ENCODE measurements around the gene TMEFF2. TPM values are rescaled to one million over a fixed set of nuclear protein-coding genes. Genes with fewer than 3 reads are reported as not detected.

The TMEFF2 gene
- total and polyA plus RNA-seq, 7 experiments from 2014 or later, result not detected

DNA sequence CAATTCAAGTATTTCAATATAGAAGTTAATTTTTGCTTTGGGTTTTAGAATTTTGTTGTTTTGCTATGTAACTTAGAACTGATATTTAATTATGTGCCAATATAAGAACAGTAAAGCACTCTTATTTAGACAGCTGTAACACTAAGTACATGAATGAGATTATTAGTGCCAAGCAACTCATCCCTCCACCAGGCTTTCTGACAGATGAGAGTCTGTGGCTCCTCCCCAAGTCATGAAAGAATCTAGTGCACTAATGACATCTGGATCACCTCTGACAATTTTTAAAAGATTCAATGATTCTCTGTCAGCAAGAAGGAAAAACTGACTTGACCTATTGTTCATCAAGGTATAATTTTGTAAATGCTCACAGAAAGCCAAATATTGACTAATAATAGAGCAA is 67.8 kb downstream of the TMEFF2 start:
- Histone ChIP-seq H3K27me3 (ENCODE audit: control insufficient read depth in 2 of 2, insufficient read depth in 2 of 2, low read length in 2 of 2) (no peaks in the 10 kb centered on the region), H3K36me3 (ENCODE audit: control insufficient read depth in 2 of 3, insufficient read depth in 3 of 3, low read length in 3 of 3) (no peaks in the 10 kb centered on the region), H3K9me3 (ENCODE audit: control insufficient read depth in 2 of 3, low read length in 3 of 3) (no peaks in the 10 kb centered on the region), H3K27ac (ENCODE audit: low read depth, low read length) (no peak overlapping the region), H3K4me3 (ENCODE audit: low read length) (no peak overlapping the region), H3K4me1 (ENCODE audit: control insufficient read depth in 2 of 2, insufficient read depth in 2 of 2, low read length in 2 of 2) (no peaks in the 10 kb centered on the region)
- ATAC-seq (no peak), DNase-seq (no peak)
- H3K36me3 Mint-ChIP-seq, result no peaks in the 10 kb centered on the region
- ChIA-PET POLR2A (no interaction called here), CTCF (interaction anchor here (1.1 kb wide), 1 partner anchor 36 kb away, joined by 3 read pairs; no protein-coding TSS in a partner anchor)
- no peak overlapping the region for H3K27ac Mint-ChIP-seq
- no peaks in the 10 kb centered on the region for H3K9me3 Mint-ChIP-seq
- H3K27me3 Mint-ChIP-seq, result peaks cover 0 to 14% (median 5%) of the 10 kb centered on the region in 5 donors
- H3K4me1 Mint-ChIP-seq, result no peaks in the 10 kb centered on the region
- intact Hi-C loops (cut with micrococcal nuclease), result no loop called here
- H3K4me3 Mint-ChIP-seq, result no peak overlapping the region

DNA sequence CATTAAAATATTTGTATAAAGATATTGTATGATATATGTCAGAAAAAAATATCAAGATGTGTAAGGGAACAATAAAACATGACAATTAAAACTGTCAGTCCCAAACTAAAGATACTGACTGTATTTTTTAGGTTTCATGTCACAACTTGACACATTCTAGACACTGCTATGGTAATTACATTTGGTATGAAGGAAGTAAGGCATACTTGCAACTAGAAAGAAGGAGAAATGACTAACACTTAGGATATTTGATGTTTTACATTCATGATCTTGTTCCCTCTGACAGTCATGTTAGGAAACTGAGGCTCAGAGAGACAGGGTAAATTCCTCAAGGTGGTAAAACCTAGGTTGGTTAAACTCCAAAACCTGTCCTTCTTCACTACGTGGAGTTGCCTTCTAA is 68.3 kb downstream of the TMEFF2 start:
- ChIA-PET POLR2A (no interaction called here), CTCF (interaction anchor here (1.1 kb wide), 1 partner anchor 36 kb away, joined by 3 read pairs; no protein-coding TSS in a partner anchor)
- no peaks in the 10 kb centered on the region for H3K36me3 ChIP-seq (ENCODE audit: control insufficient read depth in 2 of 3, insufficient read depth in 3 of 3, low read length in 3 of 3)
- no peaks in the 10 kb centered on the region for H3K36me3 Mint-ChIP-seq
- H3K4me1 ChIP-seq (ENCODE audit: control insufficient read depth in 2 of 2, insufficient read depth in 2 of 2, low read length in 2 of 2), result no peaks in the 10 kb centered on the region
- H3K4me3 Mint-ChIP-seq, result no peak overlapping the region
- H3K9me3 ChIP-seq (ENCODE audit: control insufficient read depth in 2 of 3, low read length in 3 of 3), result no peaks in the 10 kb centered on the region
- intact Hi-C loops (cut with micrococcal nuclease), result no loop called here
- DNase-seq, result no peak
- H3K4me1 Mint-ChIP-seq, result no peaks in the 10 kb centered on the region
- H3K27me3 Mint-ChIP-seq, result peaks cover 0 to 14% (median 5%) of the 10 kb centered on the region in 5 donors
- H3K27me3 ChIP-seq (ENCODE audit: control insufficient read depth in 2 of 2, insufficient read depth in 2 of 2, low read length in 2 of 2), result no peaks in the 10 kb centered on the region
- H3K27ac ChIP-seq (ENCODE audit: low read depth, low read length), result no peak overlapping the region
- ATAC-seq, result no peak
- no peak overlapping the region for H3K27ac Mint-ChIP-seq
- no peaks in the 10 kb centered on the region for H3K9me3 Mint-ChIP-seq
- no peak overlapping the region for H3K4me3 ChIP-seq (ENCODE audit: low read length)

DNA sequence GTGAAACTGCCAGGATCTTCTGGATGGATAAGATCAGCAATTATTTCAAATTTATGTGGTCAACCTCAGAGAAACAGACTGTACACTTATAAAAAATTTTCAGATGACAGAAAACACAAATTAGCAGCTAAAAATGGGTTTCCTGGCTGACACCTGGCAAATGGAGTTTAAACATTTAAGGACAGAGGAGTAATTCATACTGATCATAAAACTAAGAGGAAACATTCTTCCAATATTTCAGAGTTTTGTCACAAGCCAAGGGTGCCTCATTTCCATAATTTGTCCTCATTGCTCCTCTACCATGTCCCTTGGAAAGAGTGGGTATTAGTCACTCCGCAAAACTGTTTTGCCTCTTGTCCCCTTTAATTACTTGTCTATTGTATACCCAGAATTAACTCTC is 70.2 kb downstream of the TMEFF2 start:
- peaks cover 5 to 20% (median 9%) of the 10 kb centered on the region in 5 donors for H3K27me3 Mint-ChIP-seq
- H3K4me1 Mint-ChIP-seq, result no peaks in the 10 kb centered on the region
- H3K27ac Mint-ChIP-seq, result no peak overlapping the region

DNA sequence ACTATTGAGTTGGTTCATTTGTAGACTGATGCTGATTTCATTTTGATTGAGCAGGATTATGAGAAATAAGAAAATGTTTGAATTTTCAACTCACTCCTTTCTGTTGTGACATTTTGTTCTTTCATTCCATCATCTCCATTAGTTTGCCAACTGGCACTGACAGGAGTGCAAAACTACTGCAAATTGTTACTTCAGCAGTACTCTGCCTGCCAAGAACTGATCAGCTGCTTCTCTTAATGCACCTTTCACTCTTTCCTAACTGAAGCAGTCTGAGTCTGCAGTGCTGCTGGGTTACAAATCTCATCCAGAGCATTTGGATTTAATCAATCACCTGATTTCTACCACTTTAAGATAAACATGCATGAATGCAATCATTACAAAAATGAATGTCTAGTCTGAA is 70.9 kb downstream of the TMEFF2 start:
- Histone ChIP-seq H3K4me3 (ENCODE audit: low read length) (no peak overlapping the region), H3K36me3 (ENCODE audit: control insufficient read depth in 2 of 3, insufficient read depth in 3 of 3, low read length in 3 of 3) (no peaks in the 10 kb centered on the region), H3K27me3 (ENCODE audit: control insufficient read depth in 2 of 2, insufficient read depth in 2 of 2, low read length in 2 of 2) (no peaks in the 10 kb centered on the region), H3K27ac (ENCODE audit: low read depth, low read length) (no peak overlapping the region), H3K9me3 (ENCODE audit: control insufficient read depth in 2 of 3, low read length in 3 of 3) (no peaks in the 10 kb centered on the region), H3K4me1 (ENCODE audit: control insufficient read depth in 2 of 2, insufficient read depth in 2 of 2, low read length in 2 of 2) (no peaks in the 10 kb centered on the region)
- Mint-ChIP-seq H3K9me3 (no peaks in the 10 kb centered on the region), H3K27me3 (peaks cover 5 to 20% (median 9%) of the 10 kb centered on the region in 5 donors), H3K27ac (no peak overlapping the region), H3K36me3 (no peaks in the 10 kb centered on the region), H3K4me1 (no peaks in the 10 kb centered on the region), H3K4me3 (no peak overlapping the region)
- intact Hi-C loops (cut with micrococcal nuclease), result no loop called here
- ChIA-PET POLR2A (no interaction called here), CTCF (no interaction called here)
- no peak for DNase-seq
- ATAC-seq, result no peak

More for the DNA sequence above, 70.2 kb downstream of the TMEFF2 start:
- CTCF ChIA-PET, result no interaction called here
- Mint-ChIP-seq H3K36me3 (no peaks in the 10 kb centered on the region), H3K4me3 (no peak overlapping the region), H3K9me3 (no peaks in the 10 kb centered on the region)
- ATAC-seq (no peak), DNase-seq (no peak)
- POLR2A ChIA-PET, result no interaction called here
- no peaks in the 10 kb centered on the region for H3K27me3 ChIP-seq (ENCODE audit: control insufficient read depth in 2 of 2, insufficient read depth in 2 of 2, low read length in 2 of 2)
- H3K9me3 ChIP-seq (ENCODE audit: control insufficient read depth in 2 of 3, low read length in 3 of 3), result no peaks in the 10 kb centered on the region
- intact Hi-C loops (cut with micrococcal nuclease), result no loop called here
- H3K4me3 ChIP-seq (ENCODE audit: low read length), result no peak overlapping the region
- H3K4me1 ChIP-seq (ENCODE audit: control insufficient read depth in 2 of 2, insufficient read depth in 2 of 2, low read length in 2 of 2), result no peaks in the 10 kb centered on the region
- no peaks in the 10 kb centered on the region for H3K36me3 ChIP-seq (ENCODE audit: control insufficient read depth in 2 of 3, insufficient read depth in 3 of 3, low read length in 3 of 3)
- H3K27ac ChIP-seq (ENCODE audit: low read depth, low read length), result no peak overlapping the region

DNA sequence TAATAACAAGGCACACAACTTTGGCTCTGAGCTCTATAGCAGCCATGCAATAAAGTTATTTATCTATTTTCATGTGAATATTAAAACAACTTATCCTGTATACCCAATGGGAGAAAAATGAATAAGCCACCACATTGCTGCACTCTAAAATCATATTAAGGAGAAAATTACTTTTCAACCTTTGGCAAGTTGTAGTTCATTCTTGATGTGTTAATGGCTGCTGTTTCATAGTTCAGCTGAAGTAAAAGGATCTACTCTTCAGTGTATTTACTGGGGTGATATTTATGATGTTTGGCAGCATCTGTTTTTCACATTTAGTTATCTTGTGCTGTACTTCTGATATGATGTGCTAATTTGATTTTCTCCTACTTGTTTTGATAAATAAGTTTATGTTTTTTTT is 71.8 kb downstream of the TMEFF2 start:
- no peaks in the 10 kb centered on the region for H3K9me3 ChIP-seq (ENCODE audit: control insufficient read depth in 2 of 3, low read length in 3 of 3)
- H3K27me3 ChIP-seq (ENCODE audit: control insufficient read depth in 2 of 2, insufficient read depth in 2 of 2, low read length in 2 of 2), result no peaks in the 10 kb centered on the region
- Mint-ChIP-seq H3K27me3 (peaks cover 5 to 20% (median 9%) of the 10 kb centered on the region in 5 donors), H3K9me3 (peaks cover 0 to 5% (median 0%) of the 10 kb centered on the region in 11 donors), H3K36me3 (no peaks in the 10 kb centered on the region), H3K4me1 (no peaks in the 10 kb centered on the region), H3K27ac (no peak overlapping the region), H3K4me3 (no peak overlapping the region)
- no peak overlapping the region for H3K27ac ChIP-seq (ENCODE audit: low read depth, low read length)
- intact Hi-C loops (cut with micrococcal nuclease), result no loop called here
- no peak overlapping the region for H3K4me3 ChIP-seq (ENCODE audit: low read length)
- no peaks in the 10 kb centered on the region for H3K36me3 ChIP-seq (ENCODE audit: control insufficient read depth in 2 of 3, insufficient read depth in 3 of 3, low read length in 3 of 3)
- H3K4me1 ChIP-seq (ENCODE audit: control insufficient read depth in 2 of 2, insufficient read depth in 2 of 2, low read length in 2 of 2), result no peaks in the 10 kb centered on the region
- ATAC-seq, result no peak
- no peak for DNase-seq
- ChIA-PET CTCF (no interaction called here), POLR2A (no interaction called here)

DNA sequence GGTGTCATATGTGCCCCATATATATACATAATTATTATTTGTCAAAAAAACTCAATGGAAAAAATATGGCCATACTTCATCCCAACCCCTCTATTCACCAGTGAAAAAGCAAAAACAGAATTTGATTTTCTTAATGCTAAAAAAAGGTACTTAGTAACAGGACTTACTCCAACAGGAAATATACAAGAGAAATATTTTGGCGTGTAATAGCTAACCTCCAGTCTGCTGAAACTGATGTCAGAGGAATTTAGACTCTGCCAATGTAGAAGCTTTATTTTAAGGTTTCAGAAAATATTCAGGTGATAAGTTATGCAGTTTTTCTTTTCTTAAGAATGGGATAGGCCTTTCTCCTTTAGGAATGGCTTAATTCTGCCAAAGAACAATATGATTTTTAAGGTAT is 72.6 kb downstream of the TMEFF2 start:
- peaks cover 5 to 20% (median 9%) of the 10 kb centered on the region in 5 donors for H3K27me3 Mint-ChIP-seq

DNA sequence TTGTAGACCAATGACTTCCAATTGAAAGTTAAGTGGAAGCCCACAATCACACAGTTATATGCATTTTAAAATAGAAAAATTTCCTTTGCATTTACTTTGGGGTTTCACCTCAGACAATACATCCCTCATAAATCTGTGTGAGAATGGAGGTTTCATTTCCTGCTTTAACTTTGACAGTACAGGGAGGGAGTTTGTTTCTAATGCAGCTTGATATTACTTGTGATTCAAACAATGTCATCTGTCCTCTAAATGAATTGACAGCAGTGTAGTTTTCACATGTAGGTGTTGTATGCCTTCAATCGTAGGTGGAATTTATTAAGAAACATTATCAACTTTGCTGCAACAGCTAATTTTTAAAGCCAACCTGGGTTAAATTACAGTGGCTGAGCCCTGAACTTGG is 75.2 kb downstream of the TMEFF2 start:
- no peaks in the 10 kb centered on the region for H3K36me3 Mint-ChIP-seq

More for the DNA sequence above, 72.6 kb downstream of the TMEFF2 start:
- H3K4me3 ChIP-seq (ENCODE audit: low read length), result no peak overlapping the region
- DNase-seq (no peak), ATAC-seq (no peak)
- H3K4me1 ChIP-seq (ENCODE audit: control insufficient read depth in 2 of 2, insufficient read depth in 2 of 2, low read length in 2 of 2), result no peaks in the 10 kb centered on the region
- Mint-ChIP-seq H3K4me1 (no peaks in the 10 kb centered on the region), H3K27ac (no peak overlapping the region), H3K36me3 (no peaks in the 10 kb centered on the region), H3K4me3 (no peak overlapping the region), H3K9me3 (peaks cover 0 to 7% (median 0%) of the 10 kb centered on the region in 11 donors)
- H3K27ac ChIP-seq (ENCODE audit: low read depth, low read length), result no peak overlapping the region
- intact Hi-C loops (cut with micrococcal nuclease), result no loop called here
- CTCF ChIA-PET, result no interaction called here
- no peaks in the 10 kb centered on the region for H3K36me3 ChIP-seq (ENCODE audit: control insufficient read depth in 2 of 3, insufficient read depth in 3 of 3, low read length in 3 of 3)
- POLR2A ChIA-PET, result no interaction called here
- no peaks in the 10 kb centered on the region for H3K27me3 ChIP-seq (ENCODE audit: control insufficient read depth in 2 of 2, insufficient read depth in 2 of 2, low read length in 2 of 2)
- no peaks in the 10 kb centered on the region for H3K9me3 ChIP-seq (ENCODE audit: control insufficient read depth in 2 of 3, low read length in 3 of 3)

More for the DNA sequence above, 75.2 kb downstream of the TMEFF2 start:
- DNase-seq, result no peak
- Mint-ChIP-seq H3K4me1 (no peaks in the 10 kb centered on the region), H3K27me3 (peaks cover 2 to 21% (median 14%) of the 10 kb centered on the region in 5 donors), H3K27ac (no peak overlapping the region), H3K9me3 (peaks cover 0 to 14% (median 5%) of the 10 kb centered on the region in 11 donors), H3K4me3 (no peak overlapping the region)
- no peak overlapping the region for H3K4me3 ChIP-seq (ENCODE audit: low read length)
- intact Hi-C loops (cut with micrococcal nuclease), result no loop called here
- POLR2A ChIA-PET, result no interaction called here
- no peaks in the 10 kb centered on the region for H3K9me3 ChIP-seq (ENCODE audit: control insufficient read depth in 2 of 3, low read length in 3 of 3)
- H3K36me3 ChIP-seq (ENCODE audit: control insufficient read depth in 2 of 3, insufficient read depth in 3 of 3, low read length in 3 of 3), result no peaks in the 10 kb centered on the region
- no peaks in the 10 kb centered on the region for H3K27me3 ChIP-seq (ENCODE audit: control insufficient read depth in 2 of 2, insufficient read depth in 2 of 2, low read length in 2 of 2)
- no peak for ATAC-seq
- no peaks in the 10 kb centered on the region for H3K4me1 ChIP-seq (ENCODE audit: control insufficient read depth in 2 of 2, insufficient read depth in 2 of 2, low read length in 2 of 2)
- no peak overlapping the region for H3K27ac ChIP-seq (ENCODE audit: low read depth, low read length)
- CTCF ChIA-PET, result no interaction called here

All from naive thymus-derived CD4-positive, alpha-beta T cell (primary cell).